ENCODE measurements around the gene CNTROB. TPM values are rescaled to one million over a fixed set of nuclear protein-coding genes. Genes with fewer than 3 reads are reported as not detected.

CNTROB gene
- total RNA-seq, 1 experiment from 2014 or later = 30.1 TPM

GRCh38 chr17:7993972-7994589 is 62.1 kb downstream of the CNTROB start:
- H3K56ac ChIP-seq (ENCODE audit: insufficient read length, low read depth, low read length) = no peak overlapping the region
- WGBS (ENCODE audit: extremely low coverage, insufficient read length, low lambda C conversion rate) = no CpG with 5 or more reads among the region's 27 CpGs

More at GRCh38 chr17:7993972-7994589, 62.1 kb downstream of the CNTROB start:
- Histone ChIP-seq H3K14ac (ENCODE audit: insufficient read depth, low read length) (no peak overlapping the region), H3K18ac (ENCODE audit: insufficient read length, low read depth, low read length) (no peak overlapping the region), H2BK20ac (ENCODE audit: low read depth, low read length, poor library complexity, severe bottlenecking) (no peak overlapping the region), H4K5ac (ENCODE audit: insufficient read length, low read depth, low read length) (no peak overlapping the region), H3K9ac (ENCODE audit: extremely low read depth, insufficient read length, low read length) (no peak overlapping the region), H3K9me3 (ENCODE audit: control insufficient read depth, low read depth, low read length) (no peaks in the 10 kb centered on the region), H2BK5ac (ENCODE audit: insufficient read length, low read length) (no peak overlapping the region), H3K79me2 (ENCODE audit: insufficient read depth, low read length) (no peaks in the 10 kb centered on the region), H2AK5ac (ENCODE audit: insufficient read length, low read length) (no peak overlapping the region), H2BK15ac (ENCODE audit: low read depth, low read length) (no peak overlapping the region), H3K79me1 (ENCODE audit: insufficient read depth, low read depth, low read length, poor library complexity, severe bottlenecking) (no peaks in the 10 kb centered on the region), H3K27me3 (ENCODE audit: insufficient read depth, low read length) (no peaks in the 10 kb centered on the region), H3K4me1 (ENCODE audit: insufficient read depth, low read length) (no peaks in the 10 kb centered on the region; the same call in 1 of the 2 replicates), H2AFZ (ENCODE audit: low read length) (no peak overlapping the region), H3K4me2 (ENCODE audit: insufficient read depth, insufficient read length, low read length) (no peak overlapping the region), H2BK12ac (ENCODE audit: insufficient read length, low read depth, low read length) (no peak overlapping the region), H3K4ac (ENCODE audit: low read depth, low read length) (no peak overlapping the region), H4K91ac (ENCODE audit: insufficient read length, low read depth, low read length) (no peak overlapping the region), H4K8ac (replicated peaks; ENCODE audit: insufficient read length, low read depth, low read length) (no peak overlapping the region), H2BK120ac (ENCODE audit: low read depth, low read length, poor library complexity, severe bottlenecking) (no peak overlapping the region), H3K23me2 (ENCODE audit: insufficient read length, low read depth, low read length, poor library complexity, severe bottlenecking) (peaks cover 5% of the 10 kb centered on the region), H3T11ph (ENCODE audit: low read length) (no peak overlapping the region), H3K23ac (ENCODE audit: insufficient read length, low read depth, low read length) (no peak overlapping the region), H3K27ac (ENCODE audit: insufficient read length, low read depth, low read length) (no peak overlapping the region), H4K20me1 (ENCODE audit: control insufficient read depth, insufficient read depth, insufficient read length) (no peaks in the 10 kb centered on the region)
- Mint-ChIP-seq H3K9me3 (peaks cover 4 to 8% of the 10 kb centered on the region in 2 experiments; a peak in 4 of 5 replicates), H3K27ac (no peak overlapping the region), H3K4me1 (peaks cover 3 to 6% of the 10 kb centered on the region in 2 experiments; a peak in 3 of 4 replicates), H3K36me3 (ENCODE audit: insufficient read depth in 1 of 3, low read depth in 3 of 3) (no peaks in the 10 kb centered on the region; a peak in 1 of 7 replicates), H3K4me3 (no peak overlapping the region), H3K27me3 (ENCODE audit: low read depth) (peaks cover 24% of the 10 kb centered on the region)
- no peak for DNase-seq
- no peak for TF ChIP-seq CTCF (conservative IDR thresholded peaks at IDR 0.05)

Data from H9 (cell line).